SK-N-SH treated with all-trans-retinoic acid at 6 μM for 48 hours (cell line): Measurements from ENCODE around the gene AUTS2.

Experiments
- ATAC-seq: fragments of 200-7000 bp; cut with Tn5 transposase; 3 replicates; pipeline ENCODE4 v1.9.1; 2020; ENCODE audit warnings: mild to moderate bottlenecking, moderate library complexity
- ARNTL ChIP-seq: fragments of 450-650 bp; formaldehyde crosslinking; IDR thresholded peaks from 2 replicates; pipeline ENCODE4 v1.5.0; 2020; ENCODE audit warnings: low read depth, mild to moderate bottlenecking, moderate library complexity, borderline replicate concordance
- BACH2 ChIP-seq: fragments of 250-450 bp; sonication (Bioruptor Pico); IDR thresholded peaks from 2 replicates; pipeline ENCODE4 v1.9.0; 2021; ENCODE audit warnings: mild to moderate bottlenecking, borderline replicate concordance
- CSDC2 ChIP-seq: fragments of 250-450 bp; sonication (Bioruptor Pico); IDR thresholded peaks from 2 replicates; pipeline ENCODE4 v1.5.0; 2020; ENCODE audit warnings: mild to moderate bottlenecking, moderate library complexity
- CSRNP3 ChIP-seq: fragments of 250-450 bp; sonication (Bioruptor Pico); IDR thresholded peaks from 2 replicates; pipeline ENCODE4 v1.5.1; 2021; ENCODE audit warnings: mild to moderate bottlenecking, moderate library complexity
- ESRRG ChIP-seq: fragments of 250-450 bp; sonication (Bioruptor Pico); IDR thresholded peaks from 2 replicates; pipeline ENCODE4 v1.6.1; 2021; ENCODE audit warnings: mild to moderate bottlenecking
- ISL1 ChIP-seq: fragments of 250-450 bp; sonication (Bioruptor Pico); IDR thresholded peaks from 2 replicates; pipeline ENCODE4 v2.1.2; 2022; ENCODE audit warnings: mild to moderate bottlenecking, moderate library complexity
- OSR1 ChIP-seq: fragments of 250-450 bp; sonication (Bioruptor Pico); IDR thresholded peaks from 2 replicates; pipeline ENCODE4 v1.8.0; 2022; ENCODE audit warnings: moderate library complexity, mild to moderate bottlenecking, inconsistent platforms
- PATZ1 ChIP-seq: fragments of 250-450 bp; sonication (Bioruptor Pico); IDR thresholded peaks from 2 replicates; pipeline ENCODE4 v1.8.0; 2020; ENCODE audit warnings: mild to moderate bottlenecking, moderate library complexity, borderline replicate concordance
- POU6F1 ChIP-seq: fragments of 250-450 bp; sonication (Bioruptor Pico); IDR thresholded peaks from 2 replicates; pipeline ENCODE4 v1.8.0; 2021; ENCODE audit warnings: low read depth, mild to moderate bottlenecking, moderate library complexity, borderline replicate concordance
- RARB ChIP-seq: fragments of 250-450 bp; sonication (Bioruptor Pico); IDR thresholded peaks from 2 replicates; pipeline ENCODE4 v1.8.0; 2021; ENCODE audit warnings: mild to moderate bottlenecking, moderate library complexity
- SNAI2 ChIP-seq: fragments of 250-450 bp; sonication (Bioruptor Pico); IDR thresholded peaks from 2 replicates; pipeline ENCODE4 v1.5.0; 2020; ENCODE audit warnings: mild to moderate bottlenecking, moderate library complexity
- TCF4 ChIP-seq: fragments of 250-450 bp; sonication (Bioruptor Pico); IDR thresholded peaks from 2 replicates; pipeline ENCODE4 v1.8.0; 2021; ENCODE audit warnings: mild to moderate bottlenecking, moderate library complexity, borderline replicate concordance
- TOX ChIP-seq: fragments of 250-450 bp; sonication (Bioruptor Pico); IDR thresholded peaks from 2 replicates; pipeline ENCODE4 v1.8.0; 2021; ENCODE audit warnings: mild to moderate bottlenecking, moderate library complexity, borderline replicate concordance
- TSHZ2 ChIP-seq: fragments of 250-450 bp; sonication (Bioruptor Pico); IDR thresholded peaks from 2 replicates; pipeline ENCODE4 v1.5.0; 2020; ENCODE audit warnings: mild to moderate bottlenecking, moderate library complexity
- ZC3H10 ChIP-seq: fragments of 250-450 bp; sonication (Bioruptor Pico); IDR thresholded peaks from 2 replicates; pipeline ENCODE4 v1.5.1; 2021; ENCODE audit warnings: mild to moderate bottlenecking, moderate library complexity
- ZFP3 ChIP-seq: fragments of 250-450 bp; sonication (Bioruptor Pico); IDR thresholded peaks from 2 replicates; pipeline ENCODE4 v1.5.0; 2020; ENCODE audit warnings: mild to moderate bottlenecking, moderate library complexity
- ZFP30 ChIP-seq: fragments of 450-650 bp; formaldehyde crosslinking; IDR thresholded peaks from 2 replicates; pipeline ENCODE4 v1.5.0; 2022; ENCODE audit warnings: mild to moderate bottlenecking, moderate library complexity
- ZNF565 ChIP-seq: fragments of 450-650 bp; formaldehyde crosslinking; conservative IDR thresholded peaks from 2 replicates; pipeline ENCODE4 v1.5.0; 2020; ENCODE audit warnings: low read depth, mild to moderate bottlenecking, moderate library complexity
- ZNF70 ChIP-seq: fragments of 450-650 bp; formaldehyde crosslinking; IDR thresholded peaks from 2 replicates; pipeline ENCODE4 v1.5.0; 2020; ENCODE audit warnings: mild to moderate bottlenecking, moderate library complexity
- ZNF8 ChIP-seq: fragments of 450-650 bp; formaldehyde crosslinking; IDR thresholded peaks from 2 replicates; pipeline ENCODE4 v1.5.0; 2020; ENCODE audit warnings: mild to moderate bottlenecking, moderate library complexity

The AUTS2 gene

GRCh38 chr7:70029993-70030392 is 431.7 kb downstream of the AUTS2 start:
- no peak for ATAC-seq
- no peak for TF ChIP-seq TCF4
- TF ChIP-seq ZFP30 (CRISPR knock-in tag) = no peak
- no peak for TF ChIP-seq PATZ1 (CRISPR knock-in tag)
- TF ChIP-seq RARB (CRISPR knock-in tag) = no peak
- TF ChIP-seq CSDC2 (CRISPR knock-in tag) = no peak
- no peak for TF ChIP-seq SNAI2
- no peak for TF ChIP-seq POU6F1 (CRISPR knock-in tag)
- no peak for TF ChIP-seq ARNTL (CRISPR knock-in tag)
- no peak for TF ChIP-seq CSRNP3 (CRISPR knock-in tag)
- no peak for TF ChIP-seq ZNF8
- TF ChIP-seq OSR1 (CRISPR knock-in tag) = no peak
- no peak for TF ChIP-seq ESRRG (CRISPR knock-in tag)
- no peak for TF ChIP-seq ZNF565 (CRISPR knock-in tag)
- no peak for TF ChIP-seq TSHZ2
- TF ChIP-seq, all 23 proteins: peak for 0

GRCh38 chr7:70030745-70031144 is 432.5 kb downstream of the AUTS2 start:
- TF ChIP-seq RARB (CRISPR knock-in tag) (no peak), ZNF70 (no peak), CSRNP3 (CRISPR knock-in tag) (no peak), BACH2 (CRISPR knock-in tag) (no peak), TCF4 (no peak), ZC3H10 (CRISPR knock-in tag) (no peak), PATZ1 (CRISPR knock-in tag) (no peak), ISL1 (CRISPR knock-in tag) (no peak), ZFP3 (CRISPR knock-in tag) (no peak), ZFP30 (CRISPR knock-in tag) (no peak), TOX (CRISPR knock-in tag) (no peak), POU6F1 (CRISPR knock-in tag) (no peak), ESRRG (CRISPR knock-in tag) (no peak), ZNF8 (no peak), OSR1 (CRISPR knock-in tag) (no peak)
- ATAC-seq = no peak
